ENCODE data around the gene NCK2. TPM values are rescaled to one million over a fixed set of nuclear protein-coding genes. Genes with fewer than 3 reads are reported as not detected.
A peak's percentile ranks its signal among the peaks of the same experiment; 100 is the strongest.

The NCK2 gene
- total RNA-seq, 1 experiment from 2014 or later = 49.2 TPM

GRCh38 chr2:105890856-105891255 is 146.1 kb downstream of the NCK2 start:
- Histone ChIP-seq H2BK12ac (ENCODE audit: insufficient read length, low read depth, low read length) (no peak overlapping the region), H4K8ac (replicated peaks; ENCODE audit: insufficient read length, low read depth, low read length) (no peak overlapping the region), H3K4me1 (ENCODE audit: insufficient read depth, low read length) (no peaks in the 10 kb centered on the region), H3K4ac (ENCODE audit: low read depth, low read length) (no peak overlapping the region), H2BK120ac (ENCODE audit: low read depth, low read length, poor library complexity, severe bottlenecking) (no peak overlapping the region), H2BK5ac (ENCODE audit: insufficient read length, low read length) (no peak overlapping the region), H2BK15ac (ENCODE audit: low read depth, low read length) (no peak overlapping the region), H3K23ac (ENCODE audit: insufficient read length, low read depth, low read length) (no peak overlapping the region), H2AFZ (ENCODE audit: low read length) (no peak overlapping the region), H3K27me3 (ENCODE audit: insufficient read depth, low read length) (no peaks in the 10 kb centered on the region), H3K79me1 (ENCODE audit: insufficient read depth, low read depth, low read length, poor library complexity, severe bottlenecking) (no peaks in the 10 kb centered on the region), H3K27ac (ENCODE audit: insufficient read length, low read depth, low read length) (no peak overlapping the region), H3K9me3 (ENCODE audit: control insufficient read depth, low read depth, low read length) (peaks cover 9% of the 10 kb centered on the region), H3K23me2 (ENCODE audit: insufficient read length, low read depth, low read length, poor library complexity, severe bottlenecking) (no peaks in the 10 kb centered on the region), H3K9ac (ENCODE audit: extremely low read depth, insufficient read length, low read length) (no peak overlapping the region), H3T11ph (ENCODE audit: low read length) (no peak overlapping the region), H3K4me2 (ENCODE audit: insufficient read depth, insufficient read length, low read length) (no peak overlapping the region), H3K79me2 (ENCODE audit: insufficient read depth, low read length) (no peaks in the 10 kb centered on the region), H4K20me1 (ENCODE audit: control insufficient read depth, insufficient read depth, insufficient read length) (peaks cover 3% of the 10 kb centered on the region), H3K14ac (ENCODE audit: insufficient read depth, low read length) (no peak overlapping the region), H2BK20ac (ENCODE audit: low read depth, low read length, poor library complexity, severe bottlenecking) (no peak overlapping the region), H2AK5ac (ENCODE audit: insufficient read length, low read length) (no peak overlapping the region), H3K56ac (ENCODE audit: insufficient read length, low read depth, low read length) (no peak overlapping the region), H4K91ac (ENCODE audit: insufficient read length, low read depth, low read length) (no peak overlapping the region), H4K5ac (ENCODE audit: insufficient read length, low read depth, low read length) (no peak overlapping the region), H3K18ac (ENCODE audit: insufficient read length, low read depth, low read length) (no peak overlapping the region)
- peaks cover 14 to 19% of the 10 kb centered on the region in 2 experiments for H3K4me1 Mint-ChIP-seq
- no peaks in the 10 kb centered on the region for H3K27me3 Mint-ChIP-seq (ENCODE audit: low read depth)
- H3K9me3 Mint-ChIP-seq = peaks cover 9 to 10% of the 10 kb centered on the region in 2 experiments
- no peak for TF ChIP-seq CTCF (conservative IDR thresholded peaks at IDR 0.05)
- H3K36me3 Mint-ChIP-seq (ENCODE audit: insufficient read depth in 1 of 3, low read depth in 3 of 3) = peaks cover 19 to 53% (median 31%) of the 10 kb centered on the region in 3 experiments
- peak overlapping the region in 1 of 3 experiments; percentile 35; a peak in 3 of 7 replicates for H3K27ac Mint-ChIP-seq
- no peak for DNase-seq
- H3K4me3 Mint-ChIP-seq = no peak overlapping the region
- 100% methylated on average over 5 of the region's 10 CpGs for WGBS (ENCODE audit: extremely low coverage, insufficient read length, low lambda C conversion rate)
